ENCODE measurements around the gene DCAF7.

Gene DCAF7

DNA sequence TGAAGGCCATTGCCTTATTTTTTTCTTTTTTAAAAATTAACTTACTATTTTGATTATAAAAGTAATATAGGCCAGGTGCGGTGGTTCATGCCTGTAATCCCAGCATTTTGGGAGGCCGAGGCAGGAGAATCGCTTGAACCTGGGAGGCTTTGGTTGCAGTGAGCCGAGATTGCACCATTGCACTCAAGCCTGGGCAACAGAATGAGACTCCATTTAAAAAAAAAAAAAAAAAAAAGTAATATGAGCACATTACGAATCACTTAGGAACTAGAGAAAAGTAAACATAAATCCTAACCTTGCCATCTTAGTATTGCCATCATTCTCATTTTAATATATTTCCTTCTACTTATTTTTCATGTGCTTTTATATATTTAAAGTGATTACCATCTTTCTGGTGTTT, 37.5 kb downstream of the DCAF7 start:
- DNase-seq (ENCODE audit: low read depth), result no peak
- H3K4me3 ChIP-seq (replicated peaks; ENCODE audit: low read depth, low read length), result no peak overlapping the region
- TF ChIP-seq, protein P1, sequence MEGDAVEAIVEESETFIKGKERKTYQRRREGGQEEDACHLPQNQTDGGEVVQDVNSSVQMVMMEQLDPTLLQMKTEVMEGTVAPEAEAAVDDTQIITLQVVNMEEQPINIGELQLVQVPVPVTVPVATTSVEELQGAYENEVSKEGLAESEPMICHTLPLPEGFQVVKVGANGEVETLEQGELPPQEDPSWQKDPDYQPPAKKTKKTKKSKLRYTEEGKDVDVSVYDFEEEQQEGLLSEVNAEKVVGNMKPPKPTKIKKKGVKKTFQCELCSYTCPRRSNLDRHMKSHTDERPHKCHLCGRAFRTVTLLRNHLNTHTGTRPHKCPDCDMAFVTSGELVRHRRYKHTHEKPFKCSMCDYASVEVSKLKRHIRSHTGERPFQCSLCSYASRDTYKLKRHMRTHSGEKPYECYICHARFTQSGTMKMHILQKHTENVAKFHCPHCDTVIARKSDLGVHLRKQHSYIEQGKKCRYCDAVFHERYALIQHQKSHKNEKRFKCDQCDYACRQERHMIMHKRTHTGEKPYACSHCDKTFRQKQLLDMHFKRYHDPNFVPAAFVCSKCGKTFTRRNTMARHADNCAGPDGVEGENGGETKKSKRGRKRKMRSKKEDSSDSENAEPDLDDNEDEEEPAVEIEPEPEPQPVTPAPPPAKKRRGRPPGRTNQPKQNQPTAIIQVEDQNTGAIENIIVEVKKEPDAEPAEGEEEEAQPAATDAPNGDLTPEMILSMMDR (IDR thresholded peaks at IDR 0.05; ENCODE audit: low read length, missing control alignments), result no peak

DNA sequence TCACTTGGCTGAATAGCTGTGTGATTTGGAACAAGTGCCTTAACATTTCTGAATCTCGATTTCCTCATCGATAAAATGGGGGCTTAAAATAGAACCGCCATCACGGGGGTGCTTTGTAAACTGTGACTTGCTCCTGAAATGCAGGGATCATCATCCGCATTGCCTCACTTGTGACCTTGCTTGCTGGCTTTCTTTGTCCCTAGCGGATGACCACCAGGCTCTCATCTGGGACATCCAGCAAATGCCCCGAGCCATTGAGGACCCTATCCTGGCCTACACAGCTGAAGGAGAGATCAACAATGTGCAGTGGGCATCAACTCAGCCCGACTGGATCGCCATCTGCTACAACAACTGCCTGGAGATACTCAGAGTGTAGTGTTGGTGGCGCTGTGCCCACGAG, 38.5 kb downstream of the DCAF7 start:
- TF ChIP-seq, protein P1 (IDR thresholded peaks at IDR 0.05; ENCODE audit: low read length, missing control alignments), result no peak
- DNase-seq (ENCODE audit: low read depth), result no peak

DNA sequence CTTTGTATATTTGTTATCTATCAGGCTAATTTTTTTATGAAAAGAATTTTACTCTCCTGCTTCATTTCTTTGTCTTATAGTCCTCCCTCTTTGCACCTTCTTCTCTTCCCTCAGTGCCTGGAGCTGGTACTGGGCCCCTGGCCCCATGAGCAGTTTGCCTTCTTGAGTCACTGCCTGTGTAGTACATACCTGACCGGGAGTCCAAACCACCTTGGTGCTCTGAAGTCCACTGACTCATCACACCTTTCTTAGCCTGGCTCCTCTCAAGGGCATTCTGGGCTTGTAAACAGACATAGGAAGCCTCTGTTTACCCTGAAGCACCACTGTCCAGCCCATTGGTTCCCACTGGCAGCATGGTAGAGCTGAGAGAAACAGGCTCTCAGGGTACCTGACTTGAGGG, 39.4 kb downstream of the DCAF7 start:
- H3K4me3 ChIP-seq (replicated peaks; ENCODE audit: low read depth, low read length), result no peak overlapping the region
- DNase-seq (ENCODE audit: low read depth), result no peak
- TF ChIP-seq, protein P1 (IDR thresholded peaks at IDR 0.05; ENCODE audit: low read length, missing control alignments), result no peak

More for the DNA sequence above, 38.5 kb downstream of the DCAF7 start:
- no peak overlapping the region for H3K4me3 ChIP-seq (replicated peaks; ENCODE audit: low read depth, low read length)

DNA sequence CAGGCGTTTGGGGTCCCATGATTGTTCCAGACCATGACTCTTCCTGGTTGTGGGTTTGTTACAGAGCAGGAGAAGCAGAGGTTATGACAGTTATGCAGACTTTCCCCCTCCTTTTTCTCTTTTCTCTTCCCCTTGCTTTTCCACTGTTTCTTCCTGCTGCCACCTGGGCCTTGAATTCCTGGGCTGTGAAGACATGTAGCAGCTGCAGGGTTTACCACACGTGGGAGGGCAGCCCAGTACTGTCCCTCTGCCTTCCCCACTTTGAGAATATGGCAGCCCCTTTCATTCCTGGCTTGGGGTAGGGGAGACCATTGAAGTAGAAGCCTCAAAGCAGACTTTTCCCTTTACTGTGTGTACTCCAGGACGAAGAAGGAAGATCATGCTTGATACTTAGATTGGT, 42.5 kb downstream of the DCAF7 start:
- H3K4me3 ChIP-seq (replicated peaks; ENCODE audit: low read depth, low read length), result no peak overlapping the region
- TF ChIP-seq, protein P1 (IDR thresholded peaks at IDR 0.05; ENCODE audit: low read length, missing control alignments), result no peak
- no peak for DNase-seq (ENCODE audit: low read depth)

DNA sequence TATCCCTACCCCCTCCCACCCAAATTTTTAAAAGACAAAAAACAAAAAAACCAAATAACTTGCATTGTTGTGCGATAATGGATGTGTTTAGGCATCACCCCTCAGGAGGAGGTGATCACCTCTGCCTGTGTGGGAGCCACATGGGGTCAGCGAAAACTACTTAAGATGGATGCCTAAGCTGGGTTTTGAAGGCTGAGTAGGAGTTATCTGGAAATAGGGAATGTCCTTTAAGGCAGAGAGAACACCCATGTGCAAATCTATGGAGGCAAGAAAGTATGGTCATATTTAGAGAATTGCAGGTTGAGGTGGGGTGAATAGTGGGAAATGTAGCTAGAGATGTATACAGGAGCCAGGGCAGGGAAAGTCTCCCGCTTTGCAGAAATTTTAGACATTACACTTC, 44.9 kb downstream of the DCAF7 start:
- DNase-seq (ENCODE audit: low read depth), result no peak
- TF ChIP-seq, protein P1 (IDR thresholded peaks at IDR 0.05; ENCODE audit: low read length, missing control alignments), result no peak
- no peak overlapping the region for H3K4me3 ChIP-seq (replicated peaks; ENCODE audit: low read depth, low read length)

DNA sequence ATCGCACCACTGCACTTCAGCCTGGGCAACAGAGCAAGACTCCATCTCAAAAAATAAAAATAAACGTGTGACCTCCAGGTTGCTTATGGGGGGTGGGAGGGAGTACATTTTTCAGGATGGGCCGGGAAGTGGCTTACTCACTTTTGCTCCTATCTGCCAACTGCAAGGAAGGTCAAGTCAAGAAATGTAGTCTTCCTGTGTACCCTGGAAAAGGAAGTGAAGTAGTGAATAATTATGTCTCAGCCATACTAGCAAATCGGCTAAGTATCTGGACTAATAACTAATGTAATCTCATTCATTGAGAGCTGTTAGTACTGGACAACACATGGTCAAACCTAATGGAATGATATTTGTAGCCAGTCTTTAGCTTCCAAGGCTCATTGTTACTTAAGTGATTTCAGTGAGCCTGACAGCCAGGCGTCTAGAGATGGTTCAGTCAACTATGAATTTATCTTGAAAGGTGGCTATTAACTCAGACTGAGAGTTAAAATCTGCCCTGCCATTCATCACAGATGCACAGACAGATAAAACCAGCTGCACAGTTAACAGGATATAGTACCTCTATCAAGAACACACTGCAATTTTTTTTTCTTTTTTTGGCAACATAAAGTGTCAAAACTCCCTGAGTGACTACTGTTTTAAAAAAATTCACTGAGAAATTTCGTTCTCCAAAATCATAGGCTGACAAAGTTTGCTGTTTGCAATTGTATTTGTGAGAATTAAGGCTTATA, 46.7 kb downstream of the DCAF7 start:
- H3K4me3 ChIP-seq (replicated peaks; ENCODE audit: low read depth, low read length), result no peak overlapping the region
- TF ChIP-seq, protein P1 (IDR thresholded peaks at IDR 0.05; ENCODE audit: low read length, missing control alignments), result no peak
- DNase-seq (ENCODE audit: low read depth), result peak; percentile 6

DNA sequence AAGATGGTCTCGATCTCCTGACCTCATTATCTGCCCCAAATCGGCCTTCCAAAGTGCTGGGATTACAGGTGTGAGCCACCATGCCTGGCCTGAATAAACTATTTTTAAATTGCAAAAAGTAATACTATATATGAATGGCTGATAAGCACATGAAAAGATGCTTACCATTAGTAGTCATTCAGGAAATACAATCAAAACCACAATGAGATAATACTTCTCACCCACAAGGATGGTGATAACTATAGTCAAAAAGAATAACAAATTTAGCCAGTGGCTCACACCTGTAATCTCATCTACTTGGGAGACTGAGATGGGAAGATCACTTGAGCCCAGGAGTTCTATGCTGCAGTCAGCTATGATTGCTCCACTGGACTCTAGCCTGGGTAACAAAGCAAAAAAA, 48.0 kb downstream of the DCAF7 start:
- TF ChIP-seq, protein P1 (IDR thresholded peaks at IDR 0.05; ENCODE audit: low read length, missing control alignments), result no peak
- no peak overlapping the region for H3K4me3 ChIP-seq (replicated peaks; ENCODE audit: low read depth, low read length)
- no peak for DNase-seq (ENCODE audit: low read depth)
